Measurements from ENCODE around the gene NOP9. TPM values are rescaled to one million over a fixed set of nuclear protein-coding genes. Genes with fewer than 3 reads are reported as not detected.
A peak's percentile ranks its signal among the peaks of the same experiment; 100 is the strongest.

The NOP9 gene
- polyA plus RNA-seq, 1 experiment, result 12.0 TPM

DNA sequence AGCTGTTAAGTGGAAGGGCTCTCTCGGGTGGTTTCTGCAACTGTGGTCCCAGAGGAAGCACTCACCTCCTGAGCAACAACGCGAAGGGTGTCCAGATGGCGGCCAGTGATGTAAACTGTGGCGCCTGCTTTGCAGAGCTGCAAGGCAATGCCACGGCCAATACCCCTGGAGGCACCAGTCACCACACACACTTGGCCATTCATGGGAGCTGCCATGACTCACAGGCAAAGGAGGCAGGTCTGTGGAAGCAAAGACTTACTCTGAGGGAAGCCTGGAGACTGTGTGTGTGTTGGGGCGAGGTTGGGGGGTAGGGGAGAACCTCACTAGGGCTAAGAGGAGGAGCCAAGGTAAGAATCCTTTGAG lies 777 bp upstream of the NOP9 start:
- peak overlapping the region; percentile 96 for H3K4me3 ChIP-seq (ENCODE audit: low read depth, low read length)
- TF ChIP-seq, protein P1, sequence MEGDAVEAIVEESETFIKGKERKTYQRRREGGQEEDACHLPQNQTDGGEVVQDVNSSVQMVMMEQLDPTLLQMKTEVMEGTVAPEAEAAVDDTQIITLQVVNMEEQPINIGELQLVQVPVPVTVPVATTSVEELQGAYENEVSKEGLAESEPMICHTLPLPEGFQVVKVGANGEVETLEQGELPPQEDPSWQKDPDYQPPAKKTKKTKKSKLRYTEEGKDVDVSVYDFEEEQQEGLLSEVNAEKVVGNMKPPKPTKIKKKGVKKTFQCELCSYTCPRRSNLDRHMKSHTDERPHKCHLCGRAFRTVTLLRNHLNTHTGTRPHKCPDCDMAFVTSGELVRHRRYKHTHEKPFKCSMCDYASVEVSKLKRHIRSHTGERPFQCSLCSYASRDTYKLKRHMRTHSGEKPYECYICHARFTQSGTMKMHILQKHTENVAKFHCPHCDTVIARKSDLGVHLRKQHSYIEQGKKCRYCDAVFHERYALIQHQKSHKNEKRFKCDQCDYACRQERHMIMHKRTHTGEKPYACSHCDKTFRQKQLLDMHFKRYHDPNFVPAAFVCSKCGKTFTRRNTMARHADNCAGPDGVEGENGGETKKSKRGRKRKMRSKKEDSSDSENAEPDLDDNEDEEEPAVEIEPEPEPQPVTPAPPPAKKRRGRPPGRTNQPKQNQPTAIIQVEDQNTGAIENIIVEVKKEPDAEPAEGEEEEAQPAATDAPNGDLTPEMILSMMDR (IDR thresholded peaks at IDR 0.05; ENCODE audit: low read depth, low read length), result no peak
- DNase-seq (ENCODE audit: low read depth, low spot score), result peak; percentile 23
- H3K9me3 ChIP-seq (ENCODE audit: control insufficient read depth, insufficient read depth, low read length), result no peaks in the 10 kb centered on the region
- ChIA-PET CTCF (interaction anchor here (0.5 to 7.6 kb wide), 7 partner anchors 10 to 241 kb away, joined by 3 to 87 read pairs (median 3); partner anchors contain the start of genes CIDEB, IRF9, LTB4R2 and TINF2), POLR2A (interaction anchor here (0.5 to 1.6 kb wide), 4 partner anchors 56 to 184 kb away, joined by 3 to 9 read pairs (median 4); partner anchors contain the start of genes CBLN3, DCAF11, KHNYN and NRL)
- H3K27ac ChIP-seq (ENCODE audit: low read depth, low read length), result peak overlapping the region; percentile 57
- H3K27me3 ChIP-seq (ENCODE audit: control insufficient read depth, insufficient read depth, low read length), result no peaks in the 10 kb centered on the region

DNA sequence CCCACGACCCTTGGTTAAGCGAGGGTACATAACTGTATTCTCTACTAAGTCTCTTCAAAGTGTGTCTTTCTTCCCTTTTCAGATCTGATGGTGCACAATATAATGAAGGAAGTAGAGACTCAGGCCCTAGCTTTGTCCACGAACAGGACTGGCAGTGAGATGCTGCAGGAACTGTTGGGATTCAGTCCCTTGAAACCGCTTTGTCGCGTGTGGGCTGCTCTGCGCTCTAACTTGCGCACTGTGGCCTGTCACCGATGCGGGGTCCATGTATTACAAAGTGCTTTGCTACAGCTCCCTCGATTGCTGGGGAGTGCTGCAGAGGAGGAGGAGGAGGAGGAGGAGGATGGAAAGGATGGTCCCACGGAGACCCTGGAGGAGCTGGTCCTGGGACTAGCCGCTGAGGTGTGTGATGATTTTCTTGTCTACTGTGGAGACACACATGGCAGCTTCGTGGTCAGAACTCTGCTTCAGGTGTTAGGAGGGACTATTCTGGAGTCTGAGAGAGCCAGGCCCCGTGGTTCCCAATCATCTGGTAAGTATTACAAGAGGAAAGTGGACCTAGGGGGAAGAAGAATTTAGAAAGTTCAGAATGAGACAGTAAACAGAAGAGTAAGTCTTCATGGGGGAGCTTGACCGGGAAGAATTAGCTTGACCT lies 803 bp downstream of the NOP9 start:
- no peak for DNase-seq (ENCODE audit: low read depth, low spot score)
- Histone ChIP-seq H3K9me3 (ENCODE audit: control insufficient read depth, insufficient read depth, low read length) (no peaks in the 10 kb centered on the region), H3K27me3 (ENCODE audit: control insufficient read depth, insufficient read depth, low read length) (no peaks in the 10 kb centered on the region), H3K4me3 (ENCODE audit: low read depth, low read length) (peak overlapping the region; percentile 96), H3K27ac (ENCODE audit: low read depth, low read length) (no peak overlapping the region)
- TF ChIP-seq, protein P1 (IDR thresholded peaks at IDR 0.05; ENCODE audit: low read depth, low read length), result no peak
- ChIA-PET CTCF (interaction anchor here (0.7 to 7.6 kb wide), 7 partner anchors 8 to 210 kb away, joined by 3 to 87 read pairs (median 8); partner anchors contain the start of genes CIDEB, IRF9, LTB4R and LTB4R2), POLR2A (interaction anchor here (0.5 to 2.5 kb wide), 7 partner anchors 22 to 129 kb away, joined by 3 to 9 read pairs (median 3); partner anchors contain the start of genes CBLN3, KHNYN, MDP1 and RABGGTA)

DNA sequence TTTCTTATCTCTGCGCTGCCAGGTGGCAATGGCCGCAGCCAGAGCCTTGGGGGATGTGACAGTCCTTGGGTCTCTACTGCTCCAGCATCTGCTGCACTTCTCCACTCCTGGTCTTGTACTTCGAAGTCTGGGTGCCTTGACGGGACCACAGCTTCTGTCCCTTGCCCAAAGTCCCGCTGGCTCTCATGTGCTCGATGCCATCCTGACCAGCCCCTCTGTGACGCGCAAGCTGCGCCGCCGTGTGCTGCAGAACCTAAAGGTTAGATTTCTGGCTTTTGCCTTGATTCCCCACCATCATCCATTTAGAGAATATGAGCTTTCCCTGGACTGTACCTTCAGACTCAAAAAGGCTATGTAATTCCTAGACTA lies 4.4 kb downstream of the NOP9 start:
- Histone ChIP-seq H3K27me3 (ENCODE audit: control insufficient read depth, insufficient read depth, low read length) (no peaks in the 10 kb centered on the region), H3K4me3 (ENCODE audit: low read depth, low read length) (no peak overlapping the region), H3K9me3 (ENCODE audit: control insufficient read depth, insufficient read depth, low read length) (no peaks in the 10 kb centered on the region), H3K27ac (ENCODE audit: low read depth, low read length) (no peak overlapping the region)
- POLR2A ChIA-PET, result no interaction called here
- CTCF ChIA-PET, result interaction anchor here (1.6 to 1.7 kb wide), 2 partner anchors 30 to 132 kb away, joined by 3 to 6 read pairs; no protein-coding TSS in a partner anchor
- DNase-seq (ENCODE audit: low read depth, low spot score), result no peak
- TF ChIP-seq, protein P1 (IDR thresholded peaks at IDR 0.05; ENCODE audit: low read depth, low read length), result no peak

DNA sequence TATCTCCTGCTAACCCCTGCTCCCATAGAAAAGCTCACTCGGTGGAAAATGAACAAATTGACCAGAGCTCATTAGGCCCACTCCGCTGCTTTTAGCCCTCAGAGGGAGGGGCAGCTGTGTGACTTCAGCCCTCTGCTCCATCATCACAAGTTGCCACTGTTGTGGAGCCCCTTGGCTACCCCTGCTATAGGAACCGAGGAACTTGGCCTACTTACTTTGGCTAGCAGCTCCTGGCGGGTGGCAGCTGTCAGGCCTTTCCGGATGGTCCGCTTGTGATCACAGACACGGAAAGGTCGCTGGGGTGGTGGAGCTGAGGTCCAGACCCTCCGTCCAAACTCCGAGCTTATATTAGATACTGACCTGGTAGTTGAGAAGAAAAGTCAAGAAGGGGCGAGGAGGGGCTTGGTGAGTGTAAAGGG lies 7.5 kb downstream of the NOP9 start:
- no peak for DNase-seq (ENCODE audit: low read depth, low spot score)

More for the DNA sequence above, 7.5 kb downstream of the NOP9 start:
- Histone ChIP-seq H3K27me3 (ENCODE audit: control insufficient read depth, insufficient read depth, low read length) (no peaks in the 10 kb centered on the region), H3K27ac (ENCODE audit: low read depth, low read length) (no peak overlapping the region), H3K4me3 (ENCODE audit: low read depth, low read length) (no peak overlapping the region), H3K9me3 (ENCODE audit: control insufficient read depth, insufficient read depth, low read length) (no peaks in the 10 kb centered on the region)
- TF ChIP-seq, protein P1 (IDR thresholded peaks at IDR 0.05; ENCODE audit: low read depth, low read length), result no peak
- ChIA-PET POLR2A (interaction anchor here (1.8 kb wide), 1 partner anchor 36 kb away, joined by 10 read pairs; the partner anchor contains the start of gene RABGGTA), CTCF (interaction anchor here (0.6 to 6.3 kb wide), 23 partner anchors 9 to 250 kb away, joined by 3 to 87 read pairs (median 8); partner anchors contain the start of genes CHMP4A, DHRS1, IRF9 and NOP9)

Data from AG04450 (cell line).